Hematopoietic multipotent progenitor cell treated with erythropoietin and hydrocortisone succinate and interleukin-3 and kit ligand, for 8 days (in vitro differentiated cells): ENCODE results near the gene MAD1L1.
"Not testable (repeated sequence)": the region's sequence is repeated elsewhere in the genome, so short reads cannot be mapped to it uniquely, and the experiment has no call there.

ENCODE experiments used
- DNase-seq: peaks from one replicate; pipeline ENCODE4 v3.0.0-alpha.2; 2015

The MAD1L1 gene

GRCh38 chr7:2008101-2008935 lies 224.4 kb downstream of the MAD1L1 start:
- no peak for DNase-seq

- DNase-seq: no peak
Measured at GRCh38 chr7:2007551-2007950, 225.2 kb downstream of the MAD1L1 start.

DNA sequence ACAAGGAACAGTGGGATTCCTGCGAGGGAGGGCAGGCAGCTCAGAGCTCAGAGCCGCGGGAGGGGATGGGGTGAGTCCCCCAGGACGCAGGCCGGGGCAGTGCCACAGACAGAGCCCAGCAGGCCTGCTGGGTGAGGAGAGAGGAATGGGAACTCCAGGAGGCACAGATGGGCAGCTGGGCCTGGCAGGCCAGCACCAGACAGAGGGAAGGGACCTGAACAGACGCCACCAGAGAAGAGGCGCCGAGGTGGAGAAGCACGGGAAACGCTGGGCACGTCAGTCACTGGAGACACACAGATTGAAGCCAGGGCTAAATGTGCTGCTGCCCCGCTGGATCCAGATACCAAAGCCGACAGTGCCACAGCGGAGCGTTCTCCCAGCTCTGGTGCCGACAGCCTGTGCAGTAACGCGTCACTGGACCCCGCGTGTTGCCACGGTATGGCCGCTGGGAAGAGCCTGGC lies 225.8 kb downstream of the MAD1L1 start:
- DNase-seq: no peak

- no peak for DNase-seq
Measured at GRCh38 chr7:2006231-2006771, 226.4 kb downstream of the MAD1L1 start.

- DNase-seq: no peak
Measured at GRCh38 chr7:2005786-2006185, 227.0 kb downstream of the MAD1L1 start.

GRCh38 chr7:2004841-2005725 lies 227.7 kb downstream of the MAD1L1 start:
- DNase-seq: no peak

- DNase-seq: no peak
Measured at GRCh38 chr7:2003931-2004812, 228.6 kb downstream of the MAD1L1 start.

DNA sequence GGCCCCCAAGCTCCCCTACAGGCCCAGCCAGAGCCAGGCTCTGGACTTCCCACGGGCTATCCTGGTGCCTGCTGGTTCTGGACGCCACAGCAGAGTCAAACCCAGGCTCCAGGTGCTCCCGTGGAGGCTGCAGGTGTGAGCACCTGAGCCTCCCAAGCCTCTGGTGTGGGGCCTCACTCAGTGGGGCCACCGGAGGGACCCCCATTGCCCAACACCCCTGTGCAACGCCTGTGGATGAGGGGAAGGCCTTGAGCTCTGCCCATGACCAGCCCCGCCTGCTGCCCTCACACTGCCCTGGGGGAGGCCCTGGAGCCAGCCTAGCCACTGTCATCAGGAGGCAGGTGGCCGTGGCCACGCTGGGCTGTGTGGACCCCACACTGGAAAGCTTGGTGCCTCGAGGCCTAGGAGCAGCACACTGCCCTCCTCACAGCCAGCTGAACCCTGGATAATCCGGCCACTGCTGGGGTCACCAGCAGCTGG lies 229.3 kb downstream of the MAD1L1 start:
- no peak for DNase-seq

DNA sequence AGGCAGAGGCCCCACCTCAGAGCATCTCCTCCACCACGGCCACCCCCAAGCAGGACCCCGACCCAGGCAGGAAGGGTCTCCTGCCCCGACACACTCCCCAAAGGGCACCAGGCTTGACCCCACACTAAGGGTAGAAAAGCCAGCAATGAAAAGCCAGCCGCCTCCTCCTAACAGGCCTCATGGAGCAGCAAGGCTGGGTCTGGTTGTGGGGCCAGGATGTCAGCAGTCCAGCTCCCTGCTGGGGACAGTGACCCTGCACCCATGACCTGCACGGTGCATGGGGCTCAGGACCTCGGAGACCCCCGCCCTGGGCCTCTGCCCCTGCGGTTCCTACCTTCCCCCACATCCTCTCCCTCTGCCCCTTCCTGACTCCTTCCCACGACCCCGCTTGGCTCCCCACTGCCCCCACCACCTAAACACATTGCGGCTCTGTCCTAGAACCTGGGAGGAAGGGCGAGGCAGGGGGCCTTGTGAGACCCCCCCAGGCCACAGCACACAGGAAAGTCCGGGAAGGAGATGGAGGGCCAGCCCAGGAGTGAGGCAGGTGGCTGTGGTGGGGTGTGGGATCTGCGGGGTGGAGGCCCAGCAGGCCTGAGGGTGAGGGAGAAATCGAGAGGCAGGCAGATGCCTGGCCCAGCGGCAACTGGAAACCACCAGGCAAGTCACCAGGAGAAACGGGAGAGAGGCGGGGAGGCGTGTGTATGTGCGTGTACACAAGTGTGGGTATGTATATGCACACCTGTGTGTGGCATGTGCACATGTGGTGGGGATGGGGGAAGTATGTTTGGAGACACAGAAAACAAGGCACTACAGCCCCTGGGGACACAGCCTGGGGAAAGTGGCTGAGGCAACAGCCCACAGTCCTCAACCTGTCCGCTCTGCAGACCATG lies 229.9 kb downstream of the MAD1L1 start:
- no peak for DNase-seq

GRCh38 chr7:2001601-2002442 lies 230.9 kb downstream of the MAD1L1 start:
- no peak for DNase-seq

DNA sequence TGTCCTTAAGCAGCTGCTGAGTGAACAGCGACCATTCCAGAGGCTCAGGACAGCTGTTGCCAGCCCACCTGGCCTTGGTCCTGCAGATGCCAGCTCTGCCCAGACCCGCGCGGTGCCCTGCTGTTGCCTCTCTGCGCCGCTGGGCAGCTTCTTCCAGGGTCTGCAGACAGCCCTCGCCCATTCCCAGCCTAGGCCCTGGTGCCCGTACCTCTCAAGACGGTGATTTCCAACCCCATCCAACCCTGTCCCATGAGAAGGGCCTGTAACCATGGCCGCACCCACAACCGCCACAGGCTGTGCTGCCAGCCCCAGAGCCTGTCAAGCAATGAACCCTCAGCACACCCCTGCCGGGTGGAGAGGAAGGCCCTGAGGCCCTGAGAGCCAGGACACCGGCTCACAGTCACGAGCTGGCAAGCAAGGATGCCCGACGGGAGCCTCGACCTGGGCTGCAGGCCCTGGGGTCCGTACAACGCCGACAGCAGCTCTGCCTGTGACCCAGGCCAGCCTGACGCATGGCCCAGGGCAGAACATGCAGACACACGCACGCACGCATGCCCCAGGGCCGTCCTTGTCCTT lies 231.9 kb downstream of the MAD1L1 start:
- DNase-seq: no peak

GRCh38 chr7:2000153-2000687 lies 232.5 kb downstream of the MAD1L1 start:
- DNase-seq: no peak

GRCh38 chr7:1999278-1999984 lies 233.3 kb downstream of the MAD1L1 start:
- DNase-seq: no peak

DNA sequence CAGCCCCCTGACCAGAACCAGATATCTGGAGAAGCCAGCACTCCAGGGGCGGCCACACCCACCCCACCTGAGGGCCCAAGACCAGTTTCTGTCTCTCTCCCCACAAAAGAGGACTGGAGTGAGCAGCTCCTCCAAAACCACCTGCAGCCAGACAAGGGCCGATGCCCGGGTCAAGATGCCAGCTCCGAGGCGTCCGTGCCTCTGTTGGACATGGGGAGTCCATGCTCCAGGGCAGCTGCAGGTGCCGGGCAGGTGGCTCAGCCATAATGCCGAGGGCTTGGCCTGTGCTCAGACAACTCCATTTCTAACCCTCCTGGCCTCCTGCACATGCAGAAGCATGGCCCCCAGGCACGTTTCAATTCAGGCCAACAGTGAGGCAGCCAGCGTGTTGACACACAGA lies 234.6 kb downstream of the MAD1L1 start:
- DNase-seq: no peak

DNA sequence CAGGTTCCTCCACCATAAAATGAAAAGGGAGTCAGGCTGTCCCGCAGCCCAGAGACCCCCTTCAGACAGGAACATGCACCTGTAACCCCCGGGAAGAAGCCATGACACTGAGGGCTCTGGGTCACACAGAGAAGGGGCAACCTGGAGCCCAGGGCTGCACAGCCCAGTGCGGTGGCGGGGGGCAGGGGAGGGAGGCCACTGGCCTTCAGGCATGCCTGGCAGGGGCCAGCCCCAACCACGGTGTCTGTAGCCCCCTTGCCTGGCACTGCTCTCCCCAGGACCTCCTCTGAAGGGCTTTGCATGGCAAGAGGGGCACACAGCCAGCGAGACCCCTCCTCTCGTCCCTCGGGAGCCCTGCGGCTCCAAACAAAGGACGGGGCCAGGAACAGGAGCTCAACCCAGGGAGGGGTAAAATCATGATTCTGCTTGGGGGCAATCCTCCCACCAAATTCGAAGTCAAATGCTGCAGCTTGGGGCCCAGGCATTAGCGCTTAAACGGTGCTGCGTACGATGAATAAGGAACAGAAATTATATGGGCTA lies 235.1 kb downstream of the MAD1L1 start:
- no peak for DNase-seq

- no peak for DNase-seq
Measured at GRCh38 chr7:1996816-1997215, 235.9 kb downstream of the MAD1L1 start.

GRCh38 chr7:1995911-1996420 lies 236.8 kb downstream of the MAD1L1 start:
- not testable (repeated sequence) for DNase-seq

DNA sequence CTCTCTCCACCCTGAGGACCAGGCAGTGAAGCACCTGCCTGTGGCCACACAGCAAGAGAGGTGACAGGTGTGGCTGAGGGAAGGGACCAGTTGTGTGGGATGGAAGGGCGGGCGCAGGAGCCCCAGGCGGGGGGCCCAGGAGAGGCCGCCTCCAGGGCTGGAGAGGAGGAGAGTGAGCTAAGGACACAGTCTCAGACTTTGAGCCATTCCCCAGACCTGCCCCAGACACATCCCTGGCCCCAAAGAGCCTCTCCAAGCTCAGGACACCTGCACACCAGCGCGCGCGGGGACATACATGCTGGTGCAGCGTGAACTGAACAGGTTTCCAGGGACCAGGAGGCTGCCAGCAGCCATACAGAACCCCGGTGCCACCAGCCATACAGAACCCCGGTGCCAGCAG lies 237.3 kb downstream of the MAD1L1 start:
- no peak for DNase-seq
